Transverse colon (tissue), 4 donors: ENCODE results near the gene HECA.

ENCODE experiments used
- CTCF ChIP-seq, 5 experiments: fragments of 200-600 bp in 3 of 5; fragments of 450-650 bp in 2 of 5; sonication (generic) in 3 of 5; IDR thresholded peaks; 1 replicate in 2 of 5; 2 replicates in 3 of 5; pipeline ENCODE4 v1.5.1; 2016 to 2017; ENCODE audit warnings: antibody characterized with exemption in 5 of 5, inconsistent platforms in 3 of 5, mild to moderate bottlenecking in 2 of 5, moderate library complexity in 1 of 5
- POLR2A ChIP-seq: fragments of 450-650 bp; IDR thresholded peaks from one replicate; pipeline ENCODE4 v1.6.1; 2016; ENCODE audit warnings: antibody characterized with exemption, mild to moderate bottlenecking, moderate library complexity
- POLR2AphosphoS5 ChIP-seq, 3 donors: sonication (generic); formaldehyde crosslinking; IDR thresholded peaks; one replicate each; pipeline ENCODE4 v1.6.1; 2016; ENCODE audit warnings: antibody characterized with exemption in 3 of 3

GRCh38 chr6:139174961-139175360 is 40.1 kb downstream of the HECA start:
- no peak for TF ChIP-seq CTCF (IDR thresholded peaks at IDR 0.05)
- TF ChIP-seq POLR2A = no peak
- TF ChIP-seq POLR2AphosphoS5 (IDR thresholded peaks at IDR 0.05) = no peak
